ENCODE measurements around the gene CBLB.
"Not testable (repeated sequence)": the region's sequence is repeated elsewhere in the genome, so short reads cannot be mapped to it uniquely, and the experiment has no call there.

CBLB gene

GRCh38 chr3:105728771-105729312 is 140.0 kb downstream of the CBLB start:
- Histone ChIP-seq H3K9me3 (ENCODE audit: control insufficient read depth, insufficient read depth, low read depth, low read length) (0 out of 2 replicates have a peak, but pooled peaks cover 5% of the 10 kb centered on the region), H3K9ac (ENCODE audit: low read length) (no peak overlapping the region), H3K4me1 (ENCODE audit: control insufficient read depth, insufficient read depth, low read length) (no peaks in the 10 kb centered on the region), H3K36me3 (ENCODE audit: control insufficient read depth, insufficient read depth, low read length) (peaks cover 7% of the 10 kb centered on the region; the same call in 1 of the 2 replicates), H3K4me3 (ENCODE audit: low read depth, low read length) (no peak overlapping the region), H3K27me3 (ENCODE audit: control insufficient read depth, insufficient read depth, low read length) (no peaks in the 10 kb centered on the region), H3K27ac (ENCODE audit: low read depth, low read length) (no peak overlapping the region)

GRCh38 chr3:105727036-105727435 is 141.8 kb downstream of the CBLB start:
- not testable (repeated sequence) for H3K4me3 ChIP-seq (ENCODE audit: low read depth, low read length); H3K27ac ChIP-seq (ENCODE audit: low read depth, low read length); H3K4me1 ChIP-seq (ENCODE audit: control insufficient read depth, insufficient read depth, low read length); H3K36me3 ChIP-seq (ENCODE audit: control insufficient read depth, insufficient read depth, low read length); H3K9ac ChIP-seq (ENCODE audit: low read length); H3K9me3 ChIP-seq (ENCODE audit: control insufficient read depth, insufficient read depth, low read depth, low read length); H3K27me3 ChIP-seq (ENCODE audit: control insufficient read depth, insufficient read depth, low read length)

DNA sequence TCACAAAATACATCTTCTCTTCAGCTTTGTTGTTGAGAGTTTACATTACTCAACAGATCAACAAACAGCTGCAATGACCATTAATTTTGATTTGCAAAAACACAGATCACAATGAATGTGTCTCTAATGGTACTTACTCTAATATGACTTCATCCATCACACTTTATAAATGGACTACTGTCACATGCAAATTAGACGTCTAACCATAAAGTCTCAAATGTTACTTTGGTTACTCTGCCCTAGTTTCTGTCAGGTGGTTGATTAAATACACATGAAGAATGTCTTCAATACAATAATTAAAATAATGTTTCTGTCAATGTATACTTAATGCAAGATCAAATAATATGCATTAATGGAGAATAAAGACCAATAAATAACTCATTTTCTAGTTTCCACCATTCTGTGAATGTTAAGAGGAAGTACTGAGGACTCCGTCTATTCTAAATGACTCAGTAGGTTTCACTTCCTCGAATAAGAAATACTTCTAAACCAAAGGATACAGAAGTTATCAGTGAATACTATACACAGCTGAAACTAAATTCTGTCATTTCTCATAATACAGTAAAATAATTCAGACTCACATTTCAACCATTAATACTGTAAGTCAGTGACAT is 145.8 kb downstream of the CBLB start:
- H3K27me3 ChIP-seq (ENCODE audit: control insufficient read depth, insufficient read depth, low read length): no peaks in the 10 kb centered on the region
- peaks cover 17% of the 10 kb centered on the region for H3K36me3 ChIP-seq (ENCODE audit: control insufficient read depth, insufficient read depth, low read length)
- no peak overlapping the region for H3K27ac ChIP-seq (ENCODE audit: low read depth, low read length)
- no peaks in the 10 kb centered on the region for H3K4me1 ChIP-seq (ENCODE audit: control insufficient read depth, insufficient read depth, low read length)
- 0 out of 2 replicates have a peak, but pooled peaks cover 5% of the 10 kb centered on the region for H3K9me3 ChIP-seq (ENCODE audit: control insufficient read depth, insufficient read depth, low read depth, low read length)
- H3K9ac ChIP-seq (ENCODE audit: low read length): no peak overlapping the region
- H3K4me3 ChIP-seq (ENCODE audit: low read depth, low read length): no peak overlapping the region

DNA sequence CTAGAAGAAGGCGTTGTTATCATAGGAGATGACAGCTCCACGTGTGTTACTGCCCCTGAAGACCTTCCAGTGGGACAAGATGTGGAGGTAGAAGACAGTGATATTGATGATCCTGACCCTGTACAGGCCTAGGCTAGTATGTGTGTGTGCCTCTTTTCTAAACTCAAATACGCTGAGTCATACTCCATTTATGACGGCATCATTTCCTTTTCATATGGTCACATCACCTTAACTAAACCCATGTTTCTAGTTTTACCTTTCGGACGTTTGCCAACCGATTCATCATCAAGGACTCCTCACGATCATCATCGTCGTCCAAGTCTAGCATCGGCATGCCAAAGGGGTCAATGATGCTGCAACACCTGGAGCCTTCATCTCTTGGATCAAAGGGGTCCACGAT is 149.0 kb downstream of the CBLB start:
- H3K27me3 ChIP-seq (ENCODE audit: control insufficient read depth, insufficient read depth, low read length): no peaks in the 10 kb centered on the region
- no peak overlapping the region for H3K4me3 ChIP-seq (ENCODE audit: low read depth, low read length)
- no peak overlapping the region for H3K27ac ChIP-seq (ENCODE audit: low read depth, low read length)
- peaks cover 23% of the 10 kb centered on the region for H3K36me3 ChIP-seq (ENCODE audit: control insufficient read depth, insufficient read depth, low read length)
- H3K9ac ChIP-seq (ENCODE audit: low read length): no peak overlapping the region
- H3K9me3 ChIP-seq (ENCODE audit: control insufficient read depth, insufficient read depth, low read depth, low read length): no peaks in the 10 kb centered on the region
- H3K4me1 ChIP-seq (ENCODE audit: control insufficient read depth, insufficient read depth, low read length): peaks cover under 1% of the 10 kb centered on the region; the same call in 1 of the 2 replicates

- peaks cover 27% of the 10 kb centered on the region for H3K36me3 ChIP-seq (ENCODE audit: control insufficient read depth, insufficient read depth, low read length)
- H3K4me1 ChIP-seq (ENCODE audit: control insufficient read depth, insufficient read depth, low read length): peaks cover 4% of the 10 kb centered on the region; the same call in 1 of the 2 replicates
- H3K27ac ChIP-seq (ENCODE audit: low read depth, low read length): no peak overlapping the region
- no peaks in the 10 kb centered on the region for H3K27me3 ChIP-seq (ENCODE audit: control insufficient read depth, insufficient read depth, low read length)
- no peak overlapping the region for H3K9ac ChIP-seq (ENCODE audit: low read length)
- H3K4me3 ChIP-seq (ENCODE audit: low read depth, low read length): no peak overlapping the region
- H3K9me3 ChIP-seq (ENCODE audit: control insufficient read depth, insufficient read depth, low read depth, low read length): 0 out of 2 replicates have a peak, but pooled peaks cover 3% of the 10 kb centered on the region
These were observed 153.4 kb downstream of the CBLB start for GRCh38 chr3:105715372-105715771.

GRCh38 chr3:105714453-105714852 is 154.4 kb downstream of the CBLB start:
- Histone ChIP-seq H3K4me1 (ENCODE audit: control insufficient read depth, insufficient read depth, low read length) (peaks cover 4% of the 10 kb centered on the region; the same call in 1 of the 2 replicates), H3K36me3 (ENCODE audit: control insufficient read depth, insufficient read depth, low read length) (peaks cover 21% of the 10 kb centered on the region), H3K27ac (ENCODE audit: low read depth, low read length) (no peak overlapping the region), H3K27me3 (ENCODE audit: control insufficient read depth, insufficient read depth, low read length) (no peaks in the 10 kb centered on the region), H3K9me3 (ENCODE audit: control insufficient read depth, insufficient read depth, low read depth, low read length) (0 out of 2 replicates have a peak, but pooled peaks cover 3% of the 10 kb centered on the region), H3K9ac (ENCODE audit: low read length) (no peak overlapping the region), H3K4me3 (ENCODE audit: low read depth, low read length) (no peak overlapping the region)

- H3K36me3 ChIP-seq (ENCODE audit: control insufficient read depth, insufficient read depth, low read length): no peaks in the 10 kb centered on the region
- no peaks in the 10 kb centered on the region for H3K27me3 ChIP-seq (ENCODE audit: control insufficient read depth, insufficient read depth, low read length)
- no peak overlapping the region for H3K27ac ChIP-seq (ENCODE audit: low read depth, low read length)
- H3K9ac ChIP-seq (ENCODE audit: low read length): no peak overlapping the region
- H3K9me3 ChIP-seq (ENCODE audit: control insufficient read depth, insufficient read depth, low read depth, low read length): no peaks in the 10 kb centered on the region
- H3K4me1 ChIP-seq (ENCODE audit: control insufficient read depth, insufficient read depth, low read length): no peaks in the 10 kb centered on the region
- H3K4me3 ChIP-seq (ENCODE audit: low read depth, low read length): no peak overlapping the region
These were observed 159.8 kb downstream of the CBLB start for GRCh38 chr3:105708980-105709379.

GRCh38 chr3:105707009-105707408 is 161.8 kb downstream of the CBLB start:
- H3K36me3 ChIP-seq (ENCODE audit: control insufficient read depth, insufficient read depth, low read length): peaks cover 2% of the 10 kb centered on the region
- H3K27ac ChIP-seq (ENCODE audit: low read depth, low read length): no peak overlapping the region
- no peaks in the 10 kb centered on the region for H3K9me3 ChIP-seq (ENCODE audit: control insufficient read depth, insufficient read depth, low read depth, low read length)
- no peak overlapping the region for H3K4me3 ChIP-seq (ENCODE audit: low read depth, low read length)
- no peaks in the 10 kb centered on the region for H3K27me3 ChIP-seq (ENCODE audit: control insufficient read depth, insufficient read depth, low read length)
- no peaks in the 10 kb centered on the region for H3K4me1 ChIP-seq (ENCODE audit: control insufficient read depth, insufficient read depth, low read length)
- no peak overlapping the region for H3K9ac ChIP-seq (ENCODE audit: low read length)

- Histone ChIP-seq H3K4me3 (ENCODE audit: low read depth, low read length) (no peak overlapping the region), H3K36me3 (ENCODE audit: control insufficient read depth, insufficient read depth, low read length) (peaks cover 12% of the 10 kb centered on the region), H3K27me3 (ENCODE audit: control insufficient read depth, insufficient read depth, low read length) (no peaks in the 10 kb centered on the region), H3K4me1 (ENCODE audit: control insufficient read depth, insufficient read depth, low read length) (no peaks in the 10 kb centered on the region), H3K9ac (ENCODE audit: low read length) (no peak overlapping the region), H3K9me3 (ENCODE audit: control insufficient read depth, insufficient read depth, low read depth, low read length) (no peaks in the 10 kb centered on the region), H3K27ac (ENCODE audit: low read depth, low read length) (no peak overlapping the region)
These were observed 163.9 kb downstream of the CBLB start for GRCh38 chr3:105704726-105705410.

GRCh38 chr3:105700575-105700974 is 168.2 kb downstream of the CBLB start:
- Histone ChIP-seq H3K36me3 (ENCODE audit: control insufficient read depth, insufficient read depth, low read length) (peaks cover 12% of the 10 kb centered on the region), H3K9ac (ENCODE audit: low read length) (no peak overlapping the region), H3K27ac (ENCODE audit: low read depth, low read length) (no peak overlapping the region), H3K27me3 (ENCODE audit: control insufficient read depth, insufficient read depth, low read length) (no peaks in the 10 kb centered on the region), H3K4me1 (ENCODE audit: control insufficient read depth, insufficient read depth, low read length) (no peaks in the 10 kb centered on the region), H3K4me3 (ENCODE audit: low read depth, low read length) (no peak overlapping the region), H3K9me3 (ENCODE audit: control insufficient read depth, insufficient read depth, low read depth, low read length) (no peaks in the 10 kb centered on the region)

DNA sequence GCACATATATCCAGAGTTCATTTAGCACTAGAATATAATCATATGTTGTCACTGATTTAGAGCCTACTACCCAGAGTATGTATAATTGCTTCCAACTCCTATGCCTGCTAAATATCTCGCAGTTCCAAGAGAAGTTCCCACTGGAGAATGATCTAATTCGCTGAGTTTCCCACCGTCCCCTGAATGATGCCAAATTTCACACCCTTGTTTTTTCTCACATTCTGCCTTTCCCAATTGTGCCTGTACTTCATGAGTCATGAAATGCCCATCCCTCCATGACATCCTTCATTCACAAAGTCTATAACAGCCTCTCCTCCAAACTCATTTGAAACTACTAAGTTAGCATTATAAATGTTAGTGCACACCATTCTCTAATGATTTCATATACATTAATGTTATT is 177.2 kb downstream of the CBLB start:
- Histone ChIP-seq H3K27me3 (ENCODE audit: control insufficient read depth, insufficient read depth, low read length) (no peaks in the 10 kb centered on the region), H3K9me3 (ENCODE audit: control insufficient read depth, insufficient read depth, low read depth, low read length) (no peaks in the 10 kb centered on the region), H3K27ac (ENCODE audit: low read depth, low read length) (no peak overlapping the region), H3K36me3 (ENCODE audit: control insufficient read depth, insufficient read depth, low read length) (peaks cover 11% of the 10 kb centered on the region), H3K4me1 (ENCODE audit: control insufficient read depth, insufficient read depth, low read length) (no peaks in the 10 kb centered on the region), H3K4me3 (ENCODE audit: low read depth, low read length) (no peak overlapping the region), H3K9ac (ENCODE audit: low read length) (no peak overlapping the region)
